HEK293 (cell line): Measurements from ENCODE around the gene NUMA1.

Experiments
- CTCF ChIP-seq: fragments of 450-650 bp; formaldehyde crosslinking; IDR thresholded peaks from 2 replicates; pipeline ENCODE4 v1.5.1; 2016; ENCODE audit warnings: missing biosample characterization, missing genetic modification characterization
- MEIS1 ChIP-seq: sonication (generic); formaldehyde crosslinking; IDR thresholded peaks from 2 replicates; pipeline ENCODE4 v1.8.1; 2022; ENCODE audit warnings: missing genetic modification reagents, mild to moderate bottlenecking, borderline replicate concordance
- SALL2 ChIP-seq: fragments of 450-650 bp; formaldehyde crosslinking; IDR thresholded peaks from 2 replicates; pipeline ENCODE4 v1.5.0; 2017; ENCODE audit warnings: missing biosample characterization, mild to moderate bottlenecking, missing genetic modification characterization, borderline replicate concordance
- YY1 ChIP-seq: fragments of 450-650 bp; formaldehyde crosslinking; IDR thresholded peaks from 2 replicates; pipeline ENCODE4 v1.5.1; 2018; ENCODE audit warnings: missing biosample characterization, missing genetic modification characterization
- ZBTB1 ChIP-seq: fragments of 450-650 bp; formaldehyde crosslinking; IDR thresholded peaks from 2 replicates; pipeline ENCODE4 v1.5.1; 2016; ENCODE audit warnings: missing biosample characterization, missing genetic modification characterization
- ZNF169 ChIP-seq: fragments of 450-650 bp; formaldehyde crosslinking; IDR thresholded peaks from 2 replicates; pipeline ENCODE4 v1.5.1; 2016; ENCODE audit warnings: missing biosample characterization, missing genetic modification characterization
- ZNF341 ChIP-seq: fragments of 450-650 bp; formaldehyde crosslinking; IDR thresholded peaks from 2 replicates; pipeline ENCODE4; 2016; ENCODE audit warnings: low read depth, missing biosample characterization, missing genetic modification characterization
- ZNF423 ChIP-seq: fragments of 450-650 bp; formaldehyde crosslinking; IDR thresholded peaks from 2 replicates; pipeline ENCODE4 v1.5.1; 2016; ENCODE audit warnings: missing biosample characterization, missing genetic modification characterization
- ZNF560 ChIP-seq: fragments of 450-650 bp; formaldehyde crosslinking; IDR thresholded peaks from 2 replicates; pipeline ENCODE4 v1.5.1; 2017; ENCODE audit warnings: missing biosample characterization, missing genetic modification characterization, borderline replicate concordance
- ZNF629 ChIP-seq: fragments of 450-650 bp; formaldehyde crosslinking; IDR thresholded peaks from 2 replicates; pipeline ENCODE4 v1.5.1; 2017; ENCODE audit warnings: missing biosample characterization, missing genetic modification characterization
- ZSCAN30 ChIP-seq: fragments of 450-650 bp; IDR thresholded peaks from 2 replicates; pipeline ENCODE4 v1.5.1; 2018; ENCODE audit warnings: missing biosample characterization, mild to moderate bottlenecking, missing genetic modification characterization, moderate library complexity
- TF ChIP-seq, protein P1 (sequence below): fragments of 450-650 bp; formaldehyde crosslinking; IDR thresholded peaks from 2 replicates; pipeline ENCODE4 v1.5.1; 2016; ENCODE audit warnings: missing biosample characterization, missing genetic modification characterization, low read depth
- TF ChIP-seq, protein P2 (sequence below): fragments of 450-650 bp; formaldehyde crosslinking; IDR thresholded peaks from 2 replicates; pipeline ENCODE4 v1.5.1; 2016; ENCODE audit warnings: missing biosample characterization, missing genetic modification characterization
- TF ChIP-seq, protein P3 (sequence below): fragments of 450-650 bp; formaldehyde crosslinking; IDR thresholded peaks from 2 replicates; pipeline ENCODE4 v1.5.0; 2017; ENCODE audit warnings: missing biosample characterization, missing genetic modification characterization, borderline replicate concordance

- TF ChIP-seq, protein P1, sequence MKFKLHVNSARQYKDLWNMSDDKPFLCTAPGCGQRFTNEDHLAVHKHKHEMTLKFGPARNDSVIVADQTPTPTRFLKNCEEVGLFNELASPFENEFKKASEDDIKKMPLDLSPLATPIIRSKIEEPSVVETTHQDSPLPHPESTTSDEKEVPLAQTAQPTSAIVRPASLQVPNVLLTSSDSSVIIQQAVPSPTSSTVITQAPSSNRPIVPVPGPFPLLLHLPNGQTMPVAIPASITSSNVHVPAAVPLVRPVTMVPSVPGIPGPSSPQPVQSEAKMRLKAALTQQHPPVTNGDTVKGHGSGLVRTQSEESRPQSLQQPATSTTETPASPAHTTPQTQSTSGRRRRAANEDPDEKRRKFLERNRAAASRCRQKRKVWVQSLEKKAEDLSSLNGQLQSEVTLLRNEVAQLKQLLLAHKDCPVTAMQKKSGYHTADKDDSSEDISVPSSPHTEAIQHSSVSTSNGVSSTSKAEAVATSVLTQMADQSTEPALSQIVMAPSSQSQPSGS: no peak
- no peak for TF ChIP-seq ZNF423 (tag by site-specific recombination)
- TF ChIP-seq CTCF: no peak
- no peak for TF ChIP-seq ZNF341 (tag by site-specific recombination)
- no peak for TF ChIP-seq YY1 (tag by site-specific recombination)
- TF ChIP-seq MEIS1 (CRISPR knock-in tag): no peak
- TF ChIP-seq, protein P2, sequence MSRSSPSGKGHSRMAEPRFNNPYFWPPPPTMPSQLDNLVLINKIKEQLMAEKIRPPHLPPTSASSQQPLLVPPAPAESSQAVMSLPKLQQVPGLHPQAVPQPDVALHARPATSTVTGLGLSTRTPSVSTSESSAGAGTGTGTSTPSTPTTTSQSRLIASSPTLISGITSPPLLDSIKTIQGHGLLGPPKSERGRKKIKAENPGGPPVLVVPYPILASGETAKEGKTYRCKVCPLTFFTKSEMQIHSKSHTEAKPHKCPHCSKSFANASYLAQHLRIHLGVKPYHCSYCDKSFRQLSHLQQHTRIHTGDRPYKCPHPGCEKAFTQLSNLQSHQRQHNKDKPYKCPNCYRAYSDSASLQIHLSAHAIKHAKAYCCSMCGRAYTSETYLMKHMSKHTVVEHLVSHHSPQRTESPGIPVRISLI: no peak
- no peak for TF ChIP-seq ZNF560 (tag by site-specific recombination)
- no peak for TF ChIP-seq ZBTB1 (tag by site-specific recombination)
- no peak for TF ChIP-seq ZNF169 (tag by site-specific recombination)
- TF ChIP-seq ZSCAN30 (tag by site-specific recombination): no peak
- TF ChIP-seq ZNF629 (tag by site-specific recombination): no peak
- TF ChIP-seq SALL2 (tag by site-specific recombination): no peak
- TF ChIP-seq, protein P3, sequence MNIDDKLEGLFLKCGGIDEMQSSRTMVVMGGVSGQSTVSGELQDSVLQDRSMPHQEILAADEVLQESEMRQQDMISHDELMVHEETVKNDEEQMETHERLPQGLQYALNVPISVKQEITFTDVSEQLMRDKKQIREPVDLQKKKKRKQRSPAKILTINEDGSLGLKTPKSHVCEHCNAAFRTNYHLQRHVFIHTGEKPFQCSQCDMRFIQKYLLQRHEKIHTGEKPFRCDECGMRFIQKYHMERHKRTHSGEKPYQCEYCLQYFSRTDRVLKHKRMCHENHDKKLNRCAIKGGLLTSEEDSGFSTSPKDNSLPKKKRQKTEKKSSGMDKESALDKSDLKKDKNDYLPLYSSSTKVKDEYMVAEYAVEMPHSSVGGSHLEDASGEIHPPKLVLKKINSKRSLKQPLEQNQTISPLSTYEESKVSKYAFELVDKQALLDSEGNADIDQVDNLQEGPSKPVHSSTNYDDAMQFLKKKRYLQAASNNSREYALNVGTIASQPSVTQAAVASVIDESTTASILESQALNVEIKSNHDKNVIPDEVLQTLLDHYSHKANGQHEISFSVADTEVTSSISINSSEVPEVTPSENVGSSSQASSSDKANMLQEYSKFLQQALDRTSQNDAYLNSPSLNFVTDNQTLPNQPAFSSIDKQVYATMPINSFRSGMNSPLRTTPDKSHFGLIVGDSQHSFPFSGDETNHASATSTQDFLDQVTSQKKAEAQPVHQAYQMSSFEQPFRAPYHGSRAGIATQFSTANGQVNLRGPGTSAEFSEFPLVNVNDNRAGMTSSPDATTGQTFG: no peak
These were observed 54.3 kb downstream of the NUMA1 start for GRCh38 chr11:72026090-72026489.
